Measurements from ENCODE around the gene FHIP1B.

- TF ChIP-seq CTCF (IDR thresholded peaks at IDR 0.05) = no peak
- TF ChIP-seq POLR2A (IDR thresholded peaks at IDR 0.05) = no peak
Observed at GRCh38 chr11:6283453-6284023, 49.1 kb upstream of the FHIP1B start.
